NT2/D1 (cell line): ENCODE results near the gene APOL1.

ENCODE experiments used
- SUZ12 ChIP-seq: IDR thresholded peaks from 2 replicates; pipeline ENCODE4 v1.6.1; 2011; ENCODE audit not compliant: insufficient read length, insufficient read depth; ENCODE audit errors: extremely low read depth
- YY1 ChIP-seq: IDR thresholded peaks from 2 replicates; pipeline ENCODE4 v1.6.1; 2011; ENCODE audit not compliant: insufficient read length, insufficient read depth
- ZNF274 ChIP-seq: IDR thresholded peaks from 2 replicates; pipeline ENCODE4 v1.6.1; 2011; ENCODE audit warnings: mild to moderate bottlenecking, low read depth, low read length

- TF ChIP-seq YY1 = no peak
- TF ChIP-seq ZNF274 = no peak
- TF ChIP-seq SUZ12 = no peak
Observed at GRCh38 chr22:36297568-36297967, 44.6 kb downstream of the APOL1 start.
